Renal cortex interstitium (tissue), 15 donors: ENCODE measurements around the gene FAM168B. TPM values are rescaled to one million over a fixed set of nuclear protein-coding genes. Genes with fewer than 3 reads are reported as not detected.
"Not testable (repeated sequence)": the region's sequence is repeated elsewhere in the genome, so short reads cannot be mapped to it uniquely, and the experiment has no call there.

Experiments used
- DNase-seq, 11 donors: peaks; one replicate each; pipeline ENCODE4 v3.0.0-alpha.2; 2013; ENCODE audit warnings: low read depth in 9 of 11, low spot score in 4 of 11; ENCODE audit errors: extremely low read depth in 1 of 11
- long read RNA-seq, 16 experiments: transcript quantifications; one replicate each; lab custom pipeline, GENCODE V29; 2026
- polyA plus RNA-seq, 3 donors: library from polyadenylated mRNA; unstranded; fragments of 120-200 nt; gene quantifications; one replicate each; pipeline ENCODE4 v1.2.1, GENCODE V29; 2013; ENCODE audit not compliant: insufficient read length in 3 of 3

FAM168B gene, protein sequence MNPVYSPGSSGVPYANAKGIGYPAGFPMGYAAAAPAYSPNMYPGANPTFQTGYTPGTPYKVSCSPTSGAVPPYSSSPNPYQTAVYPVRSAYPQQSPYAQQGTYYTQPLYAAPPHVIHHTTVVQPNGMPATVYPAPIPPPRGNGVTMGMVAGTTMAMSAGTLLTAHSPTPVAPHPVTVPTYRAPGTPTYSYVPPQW
- 100 to 1,000 TPM; 113 to 127 (median 121) TPM for polyA plus RNA-seq
- long read RNA-seq, donor 1, full-length matches to known transcripts: 13 of 31 reads
- long read RNA-seq, donor 1, partial matches to known transcripts: 18 of 31 reads
- long read RNA-seq, donor 1, other reads (novel, unspliced or antisense): 0 of 31 reads
- long read RNA-seq, donor 2, full-length matches to known transcripts: 9 of 55 reads
- long read RNA-seq, donor 2, partial matches to known transcripts: 34 of 55 reads
- long read RNA-seq, donor 2, other reads (novel, unspliced or antisense): 12 of 55 reads
- long read RNA-seq, donor 3, transcript FAM168B-201 (7 exons, 944 nt): major isoform, 25 of 65 reads
- long read RNA-seq, donor 3, partial matches to known transcripts: 40 of 65 reads
- long read RNA-seq, donor 3, other reads (novel, unspliced or antisense): 0 of 65 reads
- long read RNA-seq, donor 4, full-length matches to known transcripts: 16 of 23 reads
- long read RNA-seq, donor 4, partial matches to known transcripts: 7 of 23 reads
- long read RNA-seq, donor 4, other reads (novel, unspliced or antisense): 0 of 23 reads
- long read RNA-seq, donor 5: 0 reads
- long read RNA-seq, donor 6, full-length matches to known transcripts: 14 of 42 reads
- long read RNA-seq, donor 6, partial matches to known transcripts: 28 of 42 reads
- long read RNA-seq, donor 6, other reads (novel, unspliced or antisense): 0 of 42 reads
- long read RNA-seq, donor 7, full-length matches to known transcripts: 25 of 62 reads
- long read RNA-seq, donor 7, partial matches to known transcripts: 37 of 62 reads
- long read RNA-seq, donor 7, other reads (novel, unspliced or antisense): 0 of 62 reads
- long read RNA-seq, donor 8, full-length matches to known transcripts: 30 of 107 reads
- long read RNA-seq, donor 8, partial matches to known transcripts: 77 of 107 reads
- long read RNA-seq, donor 8, other reads (novel, unspliced or antisense): 0 of 107 reads
- long read RNA-seq, donor 9, full-length matches to known transcripts: 29 of 50 reads
- long read RNA-seq, donor 9, partial matches to known transcripts: 21 of 50 reads
- long read RNA-seq, donor 9, other reads (novel, unspliced or antisense): 0 of 50 reads
- long read RNA-seq, donor 10, transcript FAM168B-201 (7 exons, 944 nt): major isoform, 17 of 49 reads
- long read RNA-seq, donor 10, partial matches to known transcripts: 32 of 49 reads
- long read RNA-seq, donor 10, other reads (novel, unspliced or antisense): 0 of 49 reads
- long read RNA-seq, donor 11, transcript FAM168B-201 (7 exons, 944 nt): major isoform, 21 of 26 reads
- long read RNA-seq, donor 11, partial matches to known transcripts: 5 of 26 reads
- long read RNA-seq, donor 11, other reads (novel, unspliced or antisense): 0 of 26 reads
- long read RNA-seq, donor 12, partial matches to known transcripts: 0 of 1 reads
- long read RNA-seq, donor 12, other reads (novel, unspliced or antisense): 0 of 1 reads
- long read RNA-seq, donor 13, full-length matches to known transcripts: 32 of 92 reads
- long read RNA-seq, donor 13, partial matches to known transcripts: 60 of 92 reads
- long read RNA-seq, donor 13, other reads (novel, unspliced or antisense): 0 of 92 reads
- long read RNA-seq, donor 14, full-length matches to known transcripts: 18 of 29 reads
- long read RNA-seq, donor 14, partial matches to known transcripts: 11 of 29 reads
- long read RNA-seq, donor 14, other reads (novel, unspliced or antisense): 0 of 29 reads
- long read RNA-seq, donor 15, full-length matches to known transcripts: 8 of 13 reads
- long read RNA-seq, donor 15, partial matches to known transcripts: 5 of 13 reads
- long read RNA-seq, donor 15, other reads (novel, unspliced or antisense): 0 of 13 reads
- long read RNA-seq, donor 16, full-length matches to known transcripts: 57 of 102 reads
- long read RNA-seq, donor 16, partial matches to known transcripts: 45 of 102 reads
- long read RNA-seq, donor 16, other reads (novel, unspliced or antisense): 0 of 102 reads

DNA sequence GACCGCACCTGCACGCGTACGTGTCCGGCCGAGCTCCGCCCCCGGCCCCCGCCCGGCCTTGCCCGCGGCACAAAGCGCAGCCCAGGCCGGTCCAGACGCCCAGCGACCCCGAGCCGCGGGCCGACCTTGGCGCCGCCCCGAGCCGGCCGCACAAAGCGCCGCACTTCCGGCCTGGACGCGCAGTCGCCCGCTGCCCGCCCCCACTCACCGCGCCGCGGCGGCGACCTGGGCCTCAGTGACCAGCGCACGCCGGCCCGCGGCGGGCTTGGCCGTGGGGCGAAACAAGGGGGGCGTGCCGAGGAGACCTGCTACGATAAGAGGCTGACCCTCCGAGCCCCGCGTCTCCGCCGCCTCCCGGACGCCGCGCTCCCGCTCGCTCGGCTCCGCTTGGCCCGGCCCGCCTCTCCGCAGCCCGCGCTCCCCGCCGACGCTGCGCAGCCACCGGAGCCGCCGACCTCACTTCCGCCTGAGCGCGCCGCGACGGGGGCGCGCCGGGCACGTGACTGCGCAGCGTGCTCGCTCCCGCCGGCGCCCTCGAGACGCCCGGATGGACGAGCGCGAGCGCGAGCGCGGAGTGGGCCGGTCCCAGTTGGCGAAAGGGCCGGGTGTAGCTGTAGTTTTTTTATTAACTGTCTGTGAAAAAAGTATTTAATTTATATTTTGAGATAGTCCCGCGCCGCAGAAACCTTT is at the start of gene FAM168B:
Gene FAM168B, minus strand, starts transcription at position 455 of the 690 bp plus-strand sequence. CDS start 10,814 bp downstream, outside the sequence.
- DNase-seq: peak in 10 of 11 donors; percentile 82 to 93 (median 88)

DNA sequence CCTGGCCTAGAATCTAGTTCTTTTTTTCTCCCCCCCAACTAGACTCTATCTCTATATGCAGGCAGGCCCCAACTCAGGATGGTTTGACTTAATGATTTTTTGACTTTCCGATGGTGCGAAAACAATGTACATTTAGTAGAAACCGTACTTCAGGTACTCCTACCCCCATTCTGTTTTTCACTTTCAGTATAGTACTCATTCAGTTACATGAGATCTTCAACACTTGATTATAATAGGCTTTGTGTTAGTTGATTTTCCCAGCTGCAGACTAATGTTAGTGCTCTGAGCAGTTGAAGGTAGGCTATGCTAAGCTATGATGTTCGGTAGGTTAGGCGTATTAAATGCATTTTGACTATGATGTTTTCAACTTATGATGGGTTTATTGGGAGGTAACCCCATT is 49.6 kb upstream of the FAM168B start:
- no peak for DNase-seq

DNA sequence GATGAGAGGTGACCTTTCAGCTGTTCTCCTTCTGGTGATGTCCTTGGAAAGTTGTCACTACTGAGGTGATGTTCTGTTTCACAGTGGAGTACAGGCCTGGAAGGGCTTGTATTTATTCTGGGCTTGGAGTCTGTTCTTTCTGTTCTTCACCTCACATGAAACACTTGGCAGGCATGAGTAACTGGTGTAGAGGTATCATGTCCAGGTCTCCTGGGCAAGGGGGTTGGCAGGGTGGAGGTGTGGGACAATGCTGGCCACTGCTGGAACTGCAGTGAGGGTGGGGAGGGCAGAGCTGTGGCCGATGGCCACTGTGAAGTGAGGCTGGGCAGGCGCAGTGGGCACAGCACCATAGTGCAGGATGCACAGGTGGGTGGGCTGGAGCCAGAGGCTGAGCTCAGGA is 47.3 kb upstream of the FAM168B start:
- DNase-seq: no peak

DNA sequence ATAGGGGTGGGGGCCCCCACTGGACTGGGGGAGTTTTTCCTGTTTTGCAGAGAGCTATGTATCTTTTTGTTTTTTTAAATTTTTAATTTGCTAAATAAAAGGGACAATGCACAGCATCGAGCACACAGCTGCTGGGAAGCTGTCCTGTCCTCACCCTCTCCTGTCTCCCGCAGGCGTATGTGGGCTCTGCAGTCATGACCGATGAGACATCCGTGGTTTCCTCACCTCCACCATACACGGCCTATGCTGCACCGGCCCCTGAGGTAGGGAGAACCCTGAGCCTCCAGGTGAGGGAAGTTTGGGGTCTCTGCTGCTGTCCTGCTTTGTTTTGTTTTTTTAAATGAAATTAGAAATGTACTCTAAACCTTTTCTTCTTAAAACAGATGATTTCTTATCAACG is 39.5 kb upstream of the FAM168B start:
- no peak for DNase-seq

DNA sequence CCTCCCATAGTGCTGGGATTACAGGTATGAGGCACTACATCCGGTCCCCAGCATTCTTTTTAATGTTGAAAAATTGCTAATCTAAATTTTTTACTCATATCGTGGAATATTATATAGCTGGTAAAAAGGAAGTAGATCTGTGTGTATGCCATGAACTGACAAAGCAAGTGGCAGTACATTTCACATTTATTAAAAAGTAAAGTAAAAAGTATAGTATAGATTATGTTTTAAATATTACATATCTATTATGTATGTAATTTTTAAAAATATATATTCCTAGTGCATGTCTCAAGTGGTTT is 37.0 kb upstream of the FAM168B start:
- DNase-seq: no peak

DNA sequence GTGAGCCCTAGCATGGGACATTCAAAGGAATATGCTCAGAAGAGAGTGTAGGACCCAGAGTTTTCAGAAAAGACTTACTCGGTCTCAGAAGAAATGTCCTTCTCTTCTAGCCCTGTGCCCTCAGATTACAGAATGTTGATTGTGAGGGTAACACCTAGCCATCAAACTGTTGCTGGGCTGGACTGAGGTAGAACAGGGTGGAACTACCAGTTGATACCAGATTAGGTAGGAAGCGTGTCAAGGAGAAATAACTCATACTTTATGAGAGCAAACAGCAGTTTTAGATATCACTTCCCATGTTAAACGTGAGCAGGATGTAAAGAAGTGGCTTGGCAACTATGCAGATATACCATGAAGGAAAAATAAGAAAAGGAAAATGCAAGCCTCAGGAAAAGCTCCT is 34.7 kb upstream of the FAM168B start:
- no peak for DNase-seq

DNA sequence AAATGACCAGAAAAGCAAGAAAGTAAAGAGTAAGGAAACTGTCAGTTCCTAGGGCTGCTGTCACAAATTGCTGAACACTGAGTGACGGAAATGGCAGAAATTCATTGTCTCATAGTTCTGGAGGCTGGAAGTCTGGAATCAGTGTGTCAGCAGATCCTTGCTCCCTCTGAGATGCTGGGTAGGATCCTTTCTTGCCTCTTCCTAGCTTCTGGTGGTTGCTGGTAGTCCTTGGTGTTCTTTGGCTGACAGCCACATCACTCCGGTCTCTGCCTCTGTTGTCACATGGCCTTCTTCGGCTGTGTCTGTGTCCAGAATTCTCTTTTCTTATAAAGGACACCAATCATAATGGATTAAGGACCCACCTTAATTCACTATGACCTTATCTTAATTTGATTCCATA is 33.8 kb upstream of the FAM168B start:
- DNase-seq: no peak

DNA sequence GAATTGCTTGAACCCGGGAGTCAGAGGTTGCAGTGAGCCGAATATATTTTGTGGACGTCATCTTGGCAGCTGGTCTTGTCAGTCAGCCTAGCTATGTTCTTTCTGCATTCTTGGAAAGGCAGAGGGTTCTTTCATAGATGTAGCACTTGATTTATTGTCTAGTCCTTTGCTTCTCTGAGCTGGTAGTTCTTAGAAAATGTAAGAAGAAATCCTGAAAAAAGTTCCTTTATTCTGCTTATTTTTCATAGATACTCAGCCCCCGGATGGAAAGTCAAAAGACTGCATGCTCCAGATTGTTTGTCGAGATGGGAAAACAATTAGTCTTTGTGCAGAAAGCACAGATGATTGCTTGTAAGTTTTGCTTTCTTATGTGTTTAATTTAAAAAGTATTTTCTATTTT is 33.2 kb upstream of the FAM168B start:
- no peak for DNase-seq

DNA sequence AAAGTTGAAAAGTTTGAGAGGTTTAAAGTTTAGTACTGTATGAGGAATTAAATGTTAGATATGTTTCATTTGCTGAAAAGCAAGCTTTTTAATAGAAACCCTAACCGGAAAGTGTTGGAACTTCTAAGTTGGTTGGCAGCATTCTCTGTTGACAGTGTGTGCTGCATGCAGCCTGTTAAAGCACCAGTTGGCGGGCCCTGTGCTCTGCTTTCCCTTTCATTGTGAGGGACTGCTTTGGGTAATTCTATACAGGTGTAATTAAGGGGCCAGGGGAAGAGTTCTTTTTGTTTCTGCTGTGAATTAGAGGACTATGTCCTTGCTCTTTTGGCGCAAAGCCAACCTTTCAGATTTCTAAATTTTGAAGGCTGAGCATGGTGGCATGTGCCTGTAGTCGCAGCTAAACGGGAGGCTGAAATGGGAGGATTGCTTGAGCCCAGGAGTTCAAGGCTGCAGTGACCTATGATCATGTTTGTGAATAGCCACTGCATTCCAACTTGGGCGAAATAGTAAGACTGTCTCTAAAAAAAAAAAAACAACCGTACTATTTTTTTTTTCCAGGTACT is 32.0 kb upstream of the FAM168B start:
- no peak for DNase-seq

DNA sequence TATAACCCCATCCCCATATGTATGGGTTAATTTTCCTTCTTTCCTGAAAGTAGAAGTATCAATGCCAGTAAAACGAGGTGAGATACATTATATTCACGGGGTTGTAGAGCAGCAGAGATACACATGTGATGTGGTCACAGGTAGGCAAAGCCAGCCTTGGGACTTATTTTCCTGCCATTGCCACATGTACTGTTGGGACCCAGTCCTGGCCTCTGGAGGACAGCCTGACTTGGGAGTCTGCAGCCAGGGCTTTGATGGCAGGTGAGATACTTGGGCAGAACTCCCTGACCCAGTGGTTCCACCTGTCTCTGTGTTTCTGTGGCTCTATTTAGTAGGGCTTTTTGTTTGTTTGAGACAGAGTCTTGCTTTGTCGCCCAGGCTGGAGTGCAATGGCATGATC is 29.9 kb upstream of the FAM168B start:
- no peak for DNase-seq

DNA sequence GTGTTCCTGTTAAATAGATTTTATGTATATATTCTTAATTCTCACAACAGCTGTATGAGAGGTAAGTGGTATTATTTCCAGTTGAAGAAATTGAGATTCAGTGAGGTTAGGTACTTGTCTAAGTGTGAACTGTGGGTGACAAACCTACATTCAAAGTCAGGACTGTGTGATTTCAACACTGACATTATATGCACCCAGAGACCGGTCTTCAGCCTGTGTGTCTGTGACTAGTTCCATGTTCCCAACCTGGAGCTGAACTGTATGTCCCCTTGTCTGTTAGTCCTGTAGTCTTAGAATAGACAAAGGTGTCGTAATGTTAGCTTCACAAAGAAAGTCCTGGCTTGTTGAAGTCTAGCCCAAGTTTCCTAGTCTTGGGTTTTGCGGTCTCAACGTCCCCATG is 29.2 kb upstream of the FAM168B start:
- DNase-seq: no peak

DNA sequence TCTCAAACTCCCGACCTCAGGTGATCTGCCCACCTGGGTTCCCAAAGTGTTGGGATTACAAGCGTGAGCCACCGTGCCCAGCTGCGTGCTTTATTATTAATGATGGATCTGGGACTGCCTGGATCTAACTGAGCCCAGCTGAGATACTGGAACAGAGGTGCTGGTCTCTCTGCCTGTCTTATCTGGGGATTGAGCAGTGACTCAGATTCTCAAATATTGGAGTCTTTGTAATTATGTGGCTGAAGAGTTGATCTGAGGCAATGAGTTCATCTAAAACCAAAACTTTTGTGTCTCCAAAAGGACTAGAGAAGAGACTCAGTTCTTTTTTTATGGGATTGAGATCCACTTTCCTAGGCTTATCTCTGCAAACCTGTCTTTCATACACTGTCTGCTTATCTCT is 28.2 kb upstream of the FAM168B start:
- no peak for DNase-seq

DNA sequence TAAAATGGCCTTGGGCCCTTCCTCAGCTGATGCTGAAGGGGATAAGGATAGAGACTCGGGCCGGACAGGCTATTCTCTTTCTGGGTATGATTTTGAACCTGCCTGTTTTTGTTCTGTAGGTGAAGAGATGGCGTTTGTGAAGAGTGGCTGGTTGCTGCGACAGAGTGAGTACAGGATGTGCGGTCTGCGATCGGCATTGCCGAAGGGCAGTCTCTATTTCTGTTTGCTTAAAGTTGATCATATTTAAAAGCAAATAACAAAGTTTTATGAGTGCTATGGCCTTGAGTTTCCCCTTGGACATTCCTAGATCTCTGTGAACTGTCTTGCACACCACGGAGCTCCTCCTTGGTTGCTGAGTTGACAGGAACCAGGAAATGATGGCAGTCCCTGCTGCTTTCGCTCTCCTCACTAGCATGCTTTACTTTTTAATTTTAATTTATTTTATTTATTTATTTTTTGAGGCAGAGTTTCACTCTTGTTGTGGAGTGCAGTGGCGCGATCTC is 27.6 kb upstream of the FAM168B start:
- DNase-seq: no peak

DNA sequence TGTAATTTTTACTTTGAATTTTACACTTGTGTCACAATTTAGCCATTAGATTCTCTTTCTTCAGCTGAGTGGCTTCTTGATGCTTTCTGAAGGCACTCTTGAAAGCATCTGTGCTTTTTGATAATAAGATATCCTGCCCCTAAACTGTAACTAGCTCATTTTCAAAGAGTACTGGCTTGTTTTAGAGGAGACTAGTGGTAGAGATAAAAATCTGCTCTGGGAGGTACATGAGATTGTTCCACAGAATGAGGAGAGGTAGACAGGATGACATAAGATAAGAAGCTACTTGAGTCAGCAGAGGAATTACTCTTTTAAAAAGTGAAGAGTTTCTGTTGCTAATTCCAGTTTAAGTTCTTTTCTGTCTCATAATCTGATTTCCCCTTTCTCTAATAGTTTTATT is 22.5 kb upstream of the FAM168B start:
- no peak for DNase-seq

DNA sequence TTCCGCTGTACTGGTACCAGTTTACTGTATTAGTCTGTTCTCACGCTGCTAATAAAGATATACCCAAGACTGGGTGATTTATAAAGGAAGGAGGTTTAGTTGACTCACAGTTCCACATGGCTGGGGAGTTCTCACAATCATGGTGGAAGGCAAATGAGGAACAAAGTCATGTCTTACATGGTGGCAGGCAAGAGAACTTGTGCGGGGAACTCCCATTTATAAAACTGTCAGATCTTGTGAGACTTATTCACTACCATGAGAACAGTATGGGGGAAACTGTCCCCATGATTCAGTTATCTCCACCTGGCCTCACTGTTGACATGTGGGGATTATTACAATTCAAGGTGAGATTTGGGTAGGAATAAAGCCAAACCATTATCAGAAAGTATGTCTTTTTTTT is 21.7 kb upstream of the FAM168B start:
- DNase-seq: not testable (repeated sequence)

DNA sequence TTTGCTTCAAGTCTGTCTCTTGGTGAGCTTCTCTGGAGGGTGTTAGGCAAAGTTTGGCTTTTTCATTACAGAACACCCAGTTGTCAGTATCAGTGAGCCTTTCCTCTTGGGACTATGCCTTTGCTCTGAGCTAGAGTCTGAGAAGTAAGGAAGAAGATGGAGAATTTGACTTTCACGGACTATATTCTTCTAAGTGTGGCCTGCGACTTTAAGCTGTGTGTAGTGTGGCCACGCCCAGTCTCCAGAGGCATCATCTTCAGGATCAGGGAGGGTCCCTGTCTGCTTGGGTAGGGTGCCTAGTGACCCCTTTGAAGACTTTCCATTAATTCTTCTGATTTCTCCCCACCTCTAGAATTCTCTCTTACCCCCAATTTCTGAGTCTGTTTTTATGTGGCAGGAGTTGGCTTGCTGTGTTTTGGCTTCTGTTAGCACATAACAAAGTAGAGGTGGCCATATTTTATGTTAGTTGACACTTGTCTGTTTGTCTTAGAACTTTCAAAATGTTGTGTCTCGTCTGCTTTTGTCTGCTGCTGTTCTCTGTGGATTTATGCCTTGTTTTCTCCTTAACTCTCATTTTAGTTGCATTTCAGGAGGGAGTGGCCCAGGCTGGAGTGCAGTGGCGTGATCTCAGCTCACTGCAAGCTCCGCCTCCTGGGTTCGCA is 20.4 kb upstream of the FAM168B start:
- no peak for DNase-seq
